K562 (cell line): ENCODE results near the gene SRPRA. TPM values are rescaled to one million over a fixed set of nuclear protein-coding genes. Genes with fewer than 3 reads are reported as not detected.

Source experiments
- ARID4B ChIP-seq: sonication (generic); formaldehyde crosslinking; IDR thresholded peaks from 2 replicates; pipeline ENCODE4 v1.8.0; 2022; ENCODE audit warnings: mild to moderate bottlenecking, missing genetic modification reagents
- CHCHD3 ChIP-seq: fragments of 250-450 bp; sonication (Bioruptor Pico); IDR thresholded peaks from 2 replicates; pipeline ENCODE4 v2.1.2; 2022; ENCODE audit warnings: mild to moderate bottlenecking
- HDAC1 ChIP-seq, 2 experiments: fragments of 450-650 bp; IDR thresholded peaks; 2 replicates each; pipeline ENCODE4 v1.6.1; 2016 to 2017; ENCODE audit warnings: inconsistent platforms in 1 of 2, mild to moderate bottlenecking in 1 of 2, moderate library complexity in 1 of 2
- ID3 ChIP-seq, 2 experiments: fragments of 250-450 bp in 1 of 2; fragments of 450-650 bp in 1 of 2; sonication (Bioruptor Pico) in 1 of 2; IDR thresholded peaks; 2 replicates each; pipeline versions ENCODE4 v1.6.1 to v1.8.0; 2016 to 2021; ENCODE audit warnings: mild to moderate bottlenecking in 2 of 2, moderate library complexity in 2 of 2, missing compliant biosample characterization in 1 of 2, missing genetic modification characterization in 1 of 2
- KDM5B ChIP-seq: fragments of 200-600 bp; sonication (generic); IDR thresholded peaks from 2 replicates; pipeline ENCODE4 v1.6.1; 2012; ENCODE audit warnings: low read depth, mild to moderate bottlenecking, moderate library complexity, low read length, control low read depth, inconsistent platforms; ENCODE audit not compliant: insufficient replicate concordance
- NFE2 ChIP-seq: IDR thresholded peaks from 2 replicates; pipeline ENCODE4 v1.6.1; 2014; ENCODE audit warnings: antibody characterized with exemption, low read depth
- NKRF ChIP-seq: fragments of 450-650 bp; IDR thresholded peaks from 2 replicates; pipeline ENCODE4 v1.6.1; 2016; ENCODE audit warnings: borderline replicate concordance
- STAT5A ChIP-seq: IDR thresholded peaks from 2 replicates; pipeline ENCODE4 v1.6.1; 2012; ENCODE audit warnings: low read length, inconsistent platforms, borderline replicate concordance
- THRA ChIP-seq: fragments of 450-650 bp; IDR thresholded peaks from 2 replicates; pipeline ENCODE4 v1.6.1; 2017; ENCODE audit warnings: mild to moderate bottlenecking, moderate library complexity
- ZNF12 ChIP-seq: sonication (generic); formaldehyde crosslinking; IDR thresholded peaks from 2 replicates; pipeline ENCODE4 v1.4.0; 2020; ENCODE audit warnings: mild to moderate bottlenecking, missing genetic modification reagents
- ZNF24 ChIP-seq: fragments of 450-650 bp; IDR thresholded peaks from 2 replicates; pipeline ENCODE4 v1.6.1; 2016
- ZNF507 ChIP-seq: conservative IDR thresholded peaks from 2 replicates; pipeline ENCODE4 v1.6.1; 2017; ENCODE audit warnings: missing genetic modification characterization, missing compliant biosample characterization
- ZNF75A ChIP-seq: fragments of 450-650 bp; formaldehyde crosslinking; IDR thresholded peaks from 2 replicates; pipeline ENCODE4 v1.4.0; 2020; ENCODE audit warnings: mild to moderate bottlenecking
- polyA plus RNA-seq, 8 experiments: library from polyadenylated mRNA; depleted of rRNA in 4 of 8; stranded (reverse) in 5 of 8; unstranded in 3 of 8; fragments of >200 nt; fragmentation: Nextera tagmentation in 2 of 8; fragmentation: Illumina TruSeq in 1 of 8; extraction: Ambion mirVana in 2 of 8; extraction: Trizol in 1 of 8; gene quantifications; 2 replicates each; pipeline versions ENCODE4 v1.2.1 to v1.2.3, GENCODE V29; 2011 to 2014; ENCODE audit warnings: inconsistent platforms in 1 of 8, missing spikeins in 1 of 8
- total RNA-seq, 7 experiments: library from RNA; depleted of rRNA in 6 of 7; stranded (reverse); fragments of >200 nt in 6 of 7; fragmentation: Illumina TruSeq in 2 of 7; extraction: Trizol in 2 of 7; gene quantifications; 2 replicates each; pipeline versions ENCODE4 v1.2.1 to v1.2.3, GENCODE V29; 2011 to 2021; ENCODE audit warnings: low replicate concordance in 1 of 7

SRPRA gene
- total and polyA plus RNA-seq, 9 of the 15 experiments (the other 6 are each of a cell fraction or from before 2014, with no cell fraction given), result 33.5 to 124 (median 80.0) TPM

- TF ChIP-seq ARID4B (CRISPR knock-in tag) (peak; percentile 49; the same call in 1 of the 2 replicates), ZNF75A (CRISPR knock-in tag) (no peak), NKRF (peak; percentile 52; the same call in 1 of the 2 replicates), NFE2 (no peak), CHCHD3 (CRISPR knock-in tag) (0 out of 2 replicates have a peak, but pooled peaks have one; percentile 60), THRA (no peak), ZNF24 (no peak), STAT5A (no peak), KDM5B (peak; percentile 98), ZNF12 (CRISPR knock-in tag) (peak; percentile 71), HDAC1 (IDR thresholded peaks at IDR 0.05) (peak in 1 of 2 experiments; percentile 79; a peak in 2 of 4 replicates), ZNF507 (tag) (no peak), ID3 (CRISPR knock-in tag; IDR thresholded peaks at IDR 0.05) (no peak), ID3 (tag; IDR thresholded peaks at IDR 0.05) (0 out of 2 replicates have a peak, but pooled peaks have one; percentile 27)
Measured at GRCh38 chr11:126303623-126304456, 35.1 kb upstream of the SRPRA start, which contains the start of gene DCPS (continued).
